Kidney tubule cell (primary cell): Measurements from ENCODE around the gene ARHGAP33.
A peak's percentile ranks its signal among the peaks of the same experiment; 100 is the strongest.
"Not testable (repeated sequence)": the region's sequence is repeated elsewhere in the genome, so short reads cannot be mapped to it uniquely, and the experiment has no call there.

Experiments used
- DNase-seq: peaks from one replicate; pipeline ENCODE4 v3.0.0-alpha.2; 2018; ENCODE audit warnings: low spot score

Gene ARHGAP33

DNA sequence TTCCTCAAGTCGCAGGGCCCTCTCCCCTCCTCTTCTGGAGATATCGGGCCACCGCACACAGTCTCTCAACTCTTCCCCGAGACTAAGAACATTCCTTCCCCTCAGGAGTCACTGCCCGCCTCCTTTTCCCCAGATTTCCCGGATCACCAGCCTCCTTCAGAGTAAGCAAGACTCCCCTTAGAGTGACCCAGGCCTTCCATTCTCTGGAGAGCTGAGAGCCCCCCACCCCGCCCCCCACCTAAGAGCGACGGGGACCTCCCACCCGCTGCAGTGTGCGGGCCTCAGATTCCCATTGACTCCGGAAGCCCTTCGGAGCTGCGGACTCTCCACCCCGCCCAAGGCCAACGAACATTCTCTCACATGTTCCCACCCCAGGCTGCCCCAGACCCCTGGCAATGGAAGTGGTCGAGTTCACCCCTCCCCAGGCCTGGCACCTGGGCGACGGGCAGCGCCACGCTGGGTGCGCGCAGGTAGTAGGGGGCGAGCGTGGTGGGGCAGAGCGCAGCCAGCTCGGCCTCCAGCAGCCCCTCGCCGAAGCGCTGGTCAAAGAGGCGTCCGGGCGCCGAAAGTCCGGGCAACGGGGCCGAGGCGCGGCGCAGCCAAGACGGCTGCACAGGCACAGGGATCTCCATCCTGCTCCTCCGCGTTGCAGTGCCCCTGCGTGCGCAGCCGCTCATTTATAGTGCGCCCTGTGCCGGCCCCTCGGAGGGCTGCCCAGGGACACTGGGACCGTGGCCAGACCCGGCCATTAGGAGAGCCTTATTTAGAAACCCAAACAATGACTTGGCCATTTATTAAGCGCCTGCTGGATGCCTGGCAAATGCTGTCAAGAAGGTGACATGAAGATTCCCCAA is 18.8 kb upstream of the ARHGAP33 start, which contains the start of gene HSPB6:
HSPB6 (minus strand) TSS at position 653 of the 854 bp plus-strand sequence; CDS start at position 632, 21 bp downstream.
- DNase-seq: no peak

DNA sequence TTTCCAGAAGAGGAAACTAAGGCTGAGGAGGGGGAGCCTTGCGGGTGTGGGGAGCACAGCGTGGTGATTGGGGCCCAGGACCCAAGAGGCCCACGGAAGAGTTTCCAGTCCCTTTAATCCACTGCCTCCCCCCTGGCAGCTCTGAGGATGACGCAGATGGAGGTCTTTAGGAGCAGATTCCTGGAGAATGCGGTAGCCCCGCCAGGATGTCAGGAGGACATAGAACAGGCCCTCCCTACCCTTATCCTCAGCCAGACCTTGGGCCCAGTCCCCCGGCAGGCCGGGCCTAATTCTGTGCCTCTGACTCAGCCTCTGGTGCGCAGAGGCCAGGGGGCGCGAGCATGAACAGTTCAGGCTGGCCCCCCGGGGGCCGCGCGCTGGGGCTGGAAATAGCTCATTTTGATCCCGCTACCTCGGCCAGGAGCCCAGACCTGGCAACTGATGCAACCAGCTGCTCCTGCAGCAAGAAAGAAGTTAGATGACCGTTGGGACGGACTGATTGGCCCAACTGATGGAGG is 18.1 kb upstream of the ARHGAP33 start:
- peak; percentile 67 for DNase-seq

GRCh38 chr19:35757749-35758608 is 17.4 kb upstream of the ARHGAP33 start, which contains the start of gene PROSER3:
Gene PROSER3 (plus strand): TSS chr19:35758176. CDS start chr19:35758216, 40 bp downstream.
- DNase-seq: peak; percentile 100

DNA sequence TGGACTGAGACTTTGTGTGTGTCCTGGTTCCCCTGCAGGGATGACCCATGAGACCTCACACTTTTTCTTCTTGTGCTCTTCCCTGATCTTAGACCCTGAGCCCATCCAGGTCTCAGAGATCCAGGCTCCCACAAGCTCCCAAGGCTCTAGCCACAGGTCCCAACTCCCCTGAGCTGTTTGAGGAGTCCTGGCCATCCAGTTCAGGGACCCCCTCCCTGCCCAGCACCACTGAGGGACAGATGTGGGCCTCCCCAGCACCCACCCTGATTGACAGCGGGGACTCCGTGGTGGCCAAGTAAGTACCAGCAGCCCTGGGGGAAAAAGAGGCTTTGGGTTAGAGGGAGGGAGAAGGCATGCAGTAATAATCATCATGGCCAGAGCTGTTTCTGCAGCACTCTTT is 15.7 kb upstream of the ARHGAP33 start:
- no peak for DNase-seq

DNA sequence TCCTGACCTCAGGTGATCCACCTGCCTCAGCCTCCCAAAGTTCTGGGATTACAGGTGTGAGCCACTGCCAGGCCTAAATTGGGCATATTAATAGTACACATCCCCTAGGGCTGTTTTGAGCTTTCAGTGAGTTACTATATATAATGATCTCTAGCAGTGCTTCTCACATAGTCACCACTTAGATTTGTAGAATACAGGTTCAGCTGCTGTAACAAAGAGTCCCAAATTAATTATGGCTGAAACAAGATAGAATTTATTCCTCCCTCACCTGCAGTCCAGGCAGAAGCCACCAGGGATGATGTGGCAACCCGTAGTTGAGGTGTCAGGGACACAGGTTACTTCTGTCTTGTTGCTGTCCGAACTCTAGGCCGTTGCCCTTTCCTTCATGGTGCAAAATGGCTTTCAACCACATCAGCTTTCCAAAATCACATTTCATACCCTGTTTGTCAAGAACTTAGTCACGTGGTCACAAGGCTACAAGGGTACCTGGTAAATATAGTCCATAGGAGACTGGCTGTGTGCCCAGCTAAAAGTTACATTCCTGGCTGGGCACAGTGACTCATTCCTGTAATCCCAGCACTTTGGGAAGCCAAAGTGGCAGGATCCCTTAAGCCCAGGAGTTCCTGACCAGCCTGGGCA is 14.5 kb upstream of the ARHGAP33 start:
- peak; percentile 61 for DNase-seq

GRCh38 chr19:35764432-35765315 is 10.7 kb upstream of the ARHGAP33 start:
- no peak for DNase-seq

DNA sequence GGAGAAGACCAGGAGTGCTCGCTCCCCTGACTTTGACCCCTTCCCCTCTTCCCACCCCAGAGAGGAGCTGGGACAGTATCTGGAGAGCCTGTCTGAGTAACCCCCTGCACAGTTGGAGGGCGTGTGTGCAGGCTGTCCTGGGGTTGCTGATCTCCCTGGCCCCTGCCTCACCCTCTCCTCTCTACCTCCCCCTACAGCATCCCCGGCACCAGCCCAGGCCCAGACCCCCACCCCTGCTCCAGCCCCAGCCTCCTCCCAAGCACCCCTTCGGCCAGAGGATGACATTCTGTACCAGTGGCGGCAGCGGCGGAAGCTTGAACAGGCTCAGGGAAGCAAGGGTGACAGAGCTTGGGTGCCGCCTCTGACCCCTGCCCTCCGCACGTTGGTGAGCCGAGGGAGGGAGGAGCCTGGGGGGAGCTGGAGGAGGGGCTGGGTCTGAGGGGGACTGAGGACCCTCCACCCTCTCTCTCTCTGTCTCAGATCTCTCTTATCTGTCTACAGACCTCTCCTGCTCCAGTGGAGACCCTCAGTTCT is 8.7 kb upstream of the ARHGAP33 start:
- DNase-seq: no peak

GRCh38 chr19:35767288-35768081 is 7.9 kb upstream of the ARHGAP33 start:
- peak; percentile 76 for DNase-seq

- no peak for DNase-seq
Measured at GRCh38 chr19:35768082-35768421, 7.3 kb upstream of the ARHGAP33 start.

DNA sequence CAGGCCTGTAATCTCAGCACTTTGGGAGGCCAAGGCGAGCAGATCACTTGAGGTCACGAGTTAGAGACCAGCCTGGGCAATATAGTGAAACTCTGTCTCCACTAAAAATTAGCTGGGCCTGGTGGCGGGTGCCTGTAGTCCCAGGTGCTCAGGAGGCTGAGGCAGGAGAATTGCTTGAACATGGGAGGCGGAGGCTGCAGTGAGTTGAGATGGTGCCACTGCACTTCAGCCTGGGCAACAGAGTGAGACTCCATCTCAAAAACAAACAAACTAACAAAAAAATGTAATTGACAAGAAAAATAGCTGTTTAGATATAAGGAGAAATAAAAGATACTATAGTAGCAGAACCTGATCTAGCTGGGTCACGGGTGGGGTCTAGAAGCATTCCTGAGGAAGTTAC is 3.0 kb upstream of the ARHGAP33 start:
- not testable (repeated sequence) for DNase-seq

DNA sequence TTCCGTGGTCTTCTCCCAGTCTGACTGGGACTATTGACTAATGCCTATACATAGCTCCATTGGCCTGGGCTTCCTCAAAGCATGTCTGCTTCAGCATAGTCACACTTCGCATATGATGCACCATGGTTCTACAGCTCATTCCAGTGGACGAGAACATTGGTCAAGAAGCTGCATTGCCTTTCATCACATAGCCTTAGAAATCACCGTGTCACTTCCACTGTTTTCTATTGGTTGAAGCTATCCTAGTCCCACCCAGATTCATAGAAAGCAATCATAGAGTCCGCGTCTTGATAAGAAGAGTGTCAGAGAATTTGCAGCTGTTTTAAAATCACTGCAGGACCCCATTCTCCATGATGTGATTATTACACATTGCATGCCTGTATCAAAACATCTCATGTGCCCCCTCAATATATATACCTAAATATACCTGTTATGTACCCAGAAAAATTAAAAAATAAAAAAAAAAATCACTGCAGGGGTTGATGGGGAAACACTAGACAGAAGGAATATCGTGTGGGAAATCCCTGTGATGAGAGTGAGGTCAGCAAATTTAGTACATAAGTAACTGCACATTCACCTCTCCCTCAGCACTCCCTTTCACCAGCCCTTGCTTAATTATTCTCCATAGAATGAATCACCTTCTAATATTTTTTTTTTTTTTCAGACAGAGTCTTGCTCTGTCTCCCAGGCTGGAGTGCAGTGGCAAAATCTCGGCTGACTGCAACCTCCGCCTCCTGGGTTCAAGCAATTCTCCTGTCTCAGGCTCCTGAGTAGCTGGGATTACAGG is 2.2 kb upstream of the ARHGAP33 start:
- peak; percentile 89 for DNase-seq

- DNase-seq: no peak
Measured at GRCh38 chr19:35774274-35775045, 904 bp upstream of the ARHGAP33 start.

DNA sequence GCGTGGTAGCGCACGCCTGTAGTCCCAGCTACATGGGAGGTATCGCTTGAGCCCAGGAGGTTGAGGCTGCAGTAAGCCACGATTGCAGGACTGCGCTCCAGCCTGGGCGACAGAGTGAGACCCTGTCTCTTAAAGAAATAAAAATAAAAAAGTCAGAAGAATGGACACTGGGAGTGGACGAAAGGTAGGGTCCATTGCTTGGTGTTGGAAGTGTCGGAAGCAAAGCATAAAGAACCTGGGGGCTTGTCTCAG is 392 bp upstream of the ARHGAP33 start:
- no peak for DNase-seq

GRCh38 chr19:35776102-35776788 is 881 bp downstream of the ARHGAP33 start:
- DNase-seq: no peak

- no peak for DNase-seq
Measured at GRCh38 chr19:35777086-35777841, 1.9 kb downstream of the ARHGAP33 start.

- no peak for DNase-seq
Measured at GRCh38 chr19:35777961-35778360, 2.6 kb downstream of the ARHGAP33 start.

DNA sequence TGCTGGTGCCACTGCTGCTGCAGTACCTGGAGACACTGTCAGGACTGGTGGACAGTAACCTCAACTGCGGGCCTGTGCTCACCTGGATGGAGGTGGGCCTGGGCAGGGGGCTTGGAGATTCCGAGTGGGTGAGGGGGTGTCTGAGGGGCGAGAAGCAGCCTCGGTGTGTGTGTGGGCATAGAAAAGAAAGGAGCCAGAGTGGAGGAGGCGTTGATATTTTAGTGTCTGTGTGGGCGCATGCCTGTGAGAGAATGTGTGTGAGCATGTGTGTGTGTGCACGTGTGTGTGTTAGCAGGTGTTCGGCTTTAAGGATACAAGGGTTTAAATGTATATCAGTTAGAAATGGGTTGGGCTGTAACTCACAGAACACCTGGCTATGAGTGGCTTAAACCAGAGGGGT is 3.7 kb downstream of the ARHGAP33 start:
- DNase-seq: no peak
